Measurements from ENCODE around the gene DUS2. TPM values are rescaled to one million over a fixed set of nuclear protein-coding genes. Genes with fewer than 3 reads are reported as not detected.
"Not testable (repeated sequence)": the region's sequence is repeated elsewhere in the genome, so short reads cannot be mapped to it uniquely, and the experiment has no call there.

Gene DUS2
- total RNA-seq, 2 experiments from 2014 or later, result 21.1 to 25.2 TPM

DNA sequence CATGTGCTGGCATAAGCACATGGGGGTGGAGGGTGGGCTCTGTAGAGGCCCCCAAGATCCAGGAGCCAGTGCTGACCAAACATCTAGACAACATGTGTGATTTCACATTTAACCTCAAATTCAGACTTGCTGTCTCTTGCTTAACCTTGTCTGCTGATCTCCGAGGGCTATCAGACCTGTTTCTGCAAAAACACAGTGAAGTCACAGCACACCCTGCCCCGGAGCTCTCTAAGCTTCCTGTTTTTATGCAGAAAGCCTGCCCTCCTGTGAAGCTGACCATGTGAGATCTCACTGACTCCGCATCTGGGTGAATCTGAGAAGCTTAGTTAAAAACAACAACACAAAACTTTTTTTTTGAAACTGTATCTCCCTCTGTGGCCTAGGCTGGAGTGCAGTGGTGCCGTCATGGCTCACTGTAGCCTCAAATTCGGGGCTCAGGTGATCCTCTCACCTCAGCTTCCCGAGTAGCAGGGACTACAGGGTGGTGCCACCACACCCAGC lies 17.2 kb upstream of the DUS2 start:
- no peaks in the 10 kb centered on the region for H3K36me3 Mint-ChIP-seq
- POLR2A ChIA-PET, result interaction anchor here (0.8 to 8.9 kb wide), 4 partner anchors 8 to 39 kb away, joined by 3 to 76 read pairs (median 3); partner anchors contain the start of genes DDX28 and DUS2
- H3K4me1 Mint-ChIP-seq, result peaks cover 12% of the 10 kb centered on the region
- H3K4me3 Mint-ChIP-seq, result peak overlapping the region; percentile 4
- H3K27ac Mint-ChIP-seq, result peak overlapping the region; percentile 81
- H3K27me3 Mint-ChIP-seq, result no peaks in the 10 kb centered on the region
- no peaks in the 10 kb centered on the region for H3K9me3 Mint-ChIP-seq
- ATAC-seq (ENCODE audit: low read depth) (peak; percentile 92), DNase-seq (no peak)

DNA sequence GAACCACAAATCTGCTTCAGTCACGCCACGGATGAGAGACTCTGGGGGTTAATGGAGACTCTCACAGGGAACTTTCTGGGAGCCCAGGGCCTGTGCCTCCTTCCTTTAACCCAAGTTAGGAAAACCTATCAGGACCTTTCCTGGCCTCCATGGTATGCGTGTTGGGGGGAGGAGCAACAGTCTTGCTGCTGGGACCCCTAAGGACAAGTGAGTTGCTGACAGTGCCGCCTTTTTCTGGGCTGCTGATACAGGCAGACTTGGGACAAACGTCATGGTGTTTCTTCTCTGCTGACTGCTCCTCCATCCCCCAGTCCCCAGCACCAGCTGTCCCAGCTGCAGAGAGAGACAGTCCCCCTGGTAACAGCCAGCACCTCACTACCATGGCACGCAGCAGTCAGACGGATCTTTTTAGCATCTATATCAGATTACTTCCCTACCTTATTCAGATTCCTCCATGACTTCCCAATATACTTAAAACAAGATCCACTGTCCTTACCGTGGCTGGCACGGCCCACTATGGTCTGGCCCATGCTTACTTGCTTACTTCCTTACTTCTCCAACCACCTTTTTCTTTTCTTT lies 13.8 kb upstream of the DUS2 start:
- no peaks in the 10 kb centered on the region for H3K36me3 Mint-ChIP-seq
- DNase-seq (no peak), ATAC-seq (ENCODE audit: low read depth) (no peak)
- no peak overlapping the region for H3K27ac Mint-ChIP-seq
- no peaks in the 10 kb centered on the region for H3K9me3 Mint-ChIP-seq
- POLR2A ChIA-PET, result interaction anchor here (1.6 kb wide), 1 partner anchor 10 kb away, joined by 5 read pairs; the partner anchor contains the start of gene DPEP2
- H3K4me1 Mint-ChIP-seq, result peaks cover 20% of the 10 kb centered on the region
- no peak overlapping the region for H3K4me3 Mint-ChIP-seq
- no peaks in the 10 kb centered on the region for H3K27me3 Mint-ChIP-seq

DNA sequence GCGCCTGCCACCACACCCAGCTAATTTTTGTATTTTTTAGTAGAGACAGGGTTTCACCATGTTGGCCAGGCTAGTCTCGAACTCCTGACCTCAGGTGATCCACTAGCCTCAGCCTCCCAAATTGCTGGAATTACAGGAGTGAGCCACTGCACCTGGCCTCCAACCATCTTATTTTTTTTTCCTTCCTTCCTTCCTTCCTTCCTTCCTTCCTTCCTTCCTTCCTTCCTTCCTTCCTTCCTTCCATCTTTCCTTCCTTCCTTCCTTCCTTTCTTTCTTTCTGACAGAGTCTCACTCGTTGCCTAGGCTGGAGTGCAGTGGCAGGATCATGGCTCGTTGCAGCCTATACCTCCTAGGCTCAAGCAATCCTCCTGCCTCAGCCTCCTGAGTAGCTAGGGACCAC lies 13.2 kb upstream of the DUS2 start:
- H3K4me3 Mint-ChIP-seq; H3K36me3 Mint-ChIP-seq; H3K27me3 Mint-ChIP-seq; H3K9me3 Mint-ChIP-seq; DNase-seq; ATAC-seq (ENCODE audit: low read depth); POLR2A ChIA-PET; H3K27ac Mint-ChIP-seq: not testable (repeated sequence)
- peaks cover 19% of the 10 kb centered on the region for H3K4me1 Mint-ChIP-seq

DNA sequence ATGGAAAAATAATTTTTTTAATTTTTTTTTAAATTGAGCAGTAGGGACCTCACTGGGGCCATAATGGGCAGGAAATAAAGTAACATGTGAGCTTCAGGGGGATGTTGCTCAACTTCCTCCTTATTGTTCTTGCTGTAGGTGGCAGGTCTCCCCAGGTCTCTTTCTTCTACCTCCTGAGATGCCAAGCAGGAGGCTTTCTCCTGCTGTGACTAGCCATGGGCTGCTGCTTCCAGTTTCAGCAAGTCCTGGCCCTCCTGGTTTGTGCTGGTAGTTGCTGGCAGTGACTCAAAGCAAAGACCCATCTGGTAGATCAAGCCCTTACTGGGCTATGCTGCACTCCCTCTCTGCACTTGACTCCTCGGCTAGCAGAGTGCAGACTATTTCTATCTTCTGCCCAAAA lies 9.6 kb upstream of the DUS2 start:
- H3K4me1 Mint-ChIP-seq, result peaks cover 10% of the 10 kb centered on the region
- POLR2A ChIA-PET, result interaction anchor here (0.6 to 2.3 kb wide), 5 partner anchors 10 to 77 kb away, joined by 3 to 14 read pairs (median 3); partner anchors contain the start of genes DDX28, DUS2 and PSMB10

DNA sequence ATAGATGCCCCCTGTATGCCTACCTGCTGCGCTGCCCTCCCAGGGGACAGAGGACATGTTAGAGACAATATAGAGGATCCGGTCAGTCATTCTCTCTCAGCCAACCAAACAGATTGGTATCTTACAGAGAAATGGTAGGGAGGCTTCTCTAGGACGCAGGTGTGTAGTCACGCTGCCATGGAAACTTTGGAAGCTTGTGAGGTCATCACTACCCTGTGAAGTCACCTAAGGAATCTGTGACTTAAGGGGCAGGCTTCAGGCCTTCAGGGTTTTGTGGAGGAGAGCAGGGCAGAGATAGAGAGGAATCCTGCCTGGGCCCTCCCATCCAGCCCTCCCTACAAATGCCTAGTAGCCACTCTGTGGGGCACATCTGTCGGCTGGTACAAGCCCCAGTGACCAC lies 7.4 kb upstream of the DUS2 start, which contains the start of gene DPEP2NB:
Gene DPEP2NB (minus strand): TSS at position 231 of the 400 bp plus-strand sequence. CDS start 141 bp downstream, at position 90.
- no peak within 1 kb of the TSS for H3K27ac Mint-ChIP-seq
- no peaks in the 10 kb centered on the region for H3K27me3 Mint-ChIP-seq
- DNase-seq, result no peak

More for the DNA sequence above, 9.6 kb upstream of the DUS2 start:
- H3K27ac Mint-ChIP-seq, result peak overlapping the region; percentile 88
- H3K4me3 Mint-ChIP-seq, result no peak overlapping the region
- peak; percentile 85 for ATAC-seq (ENCODE audit: low read depth)
- no peaks in the 10 kb centered on the region for H3K36me3 Mint-ChIP-seq
- H3K9me3 Mint-ChIP-seq, result no peaks in the 10 kb centered on the region
- no peaks in the 10 kb centered on the region for H3K27me3 Mint-ChIP-seq
- no peak for DNase-seq

DNA sequence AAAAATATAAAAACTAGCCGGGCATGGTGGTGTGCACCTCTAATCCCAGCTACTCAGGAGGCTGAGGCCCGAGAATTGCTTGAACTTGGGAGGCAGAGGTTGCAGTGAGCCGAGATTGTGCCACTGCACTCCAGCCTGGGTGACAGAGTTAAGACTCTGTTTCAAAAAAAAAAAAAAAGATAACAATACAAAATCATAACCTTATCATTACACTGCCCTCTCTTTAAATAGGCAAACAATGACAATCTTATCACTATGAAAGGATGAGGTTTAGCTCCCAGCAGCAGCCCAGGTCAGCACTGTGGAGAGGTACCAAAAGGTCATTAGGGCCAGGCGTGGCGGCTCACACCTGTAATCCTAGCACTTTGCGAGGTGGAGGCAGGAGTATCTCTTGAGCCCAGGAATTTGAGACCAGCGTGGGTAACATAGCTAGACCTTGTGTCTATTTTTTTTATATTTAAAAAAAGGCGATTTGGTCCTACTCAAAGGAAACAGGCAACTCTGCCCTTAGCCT lies 3.9 kb upstream of the DUS2 start:
- peaks cover 18% of the 10 kb centered on the region for H3K4me1 Mint-ChIP-seq
- H3K4me3 Mint-ChIP-seq, result no peak overlapping the region
- no peak for DNase-seq
- ATAC-seq (ENCODE audit: low read depth), result no peak
- peaks cover 11% of the 10 kb centered on the region for H3K36me3 Mint-ChIP-seq
- POLR2A ChIA-PET, result interaction anchor here (1.2 to 1.3 kb wide), 2 partner anchors 20 to 35 kb away, joined by 3 read pairs; partner anchors contain the start of gene DPEP2
- no peak overlapping the region for H3K27ac Mint-ChIP-seq
- no peaks in the 10 kb centered on the region for H3K27me3 Mint-ChIP-seq
- H3K9me3 Mint-ChIP-seq, result no peaks in the 10 kb centered on the region

More for the DNA sequence above, 7.4 kb upstream of the DUS2 start, which contains the start of gene DPEP2NB:
- Mint-ChIP-seq H3K36me3 (peaks cover 3% of the 10 kb centered on the region), H3K4me1 (peaks cover 8% of the 10 kb centered on the region), H3K4me3 (no peak within 1 kb of the TSS), H3K9me3 (no peaks in the 10 kb centered on the region)
- POLR2A ChIA-PET, result interaction anchor here (2.2 kb wide), 1 partner anchor 17 kb away, joined by 5 read pairs; the partner anchor contains the start of gene DPEP2
- no peak for ATAC-seq (ENCODE audit: low read depth)

DNA sequence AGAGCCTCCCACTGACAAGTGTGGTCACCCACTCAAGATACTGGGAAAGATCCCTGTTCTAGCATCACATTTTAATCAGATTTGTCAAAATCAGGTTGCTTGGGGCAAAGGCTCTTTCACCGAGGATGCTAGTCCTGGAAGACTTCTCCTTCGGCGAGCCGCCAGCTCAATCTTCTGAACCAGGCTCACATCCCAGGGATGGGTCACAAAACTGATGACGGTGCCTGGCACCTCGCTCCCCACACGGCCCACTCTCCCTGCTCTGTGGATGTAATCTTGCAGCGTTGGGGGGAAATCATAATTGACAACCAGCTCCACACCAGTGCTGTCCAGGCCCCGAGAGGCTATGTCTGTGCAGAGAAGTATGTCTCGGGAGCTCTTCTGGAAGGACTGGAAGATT lies 1.6 kb upstream of the DUS2 start:
- ATAC-seq (ENCODE audit: low read depth) (no peak), DNase-seq (no peak)
- peaks cover 20% of the 10 kb centered on the region for H3K4me1 Mint-ChIP-seq
- peaks cover 14% of the 10 kb centered on the region for H3K36me3 Mint-ChIP-seq
- no peaks in the 10 kb centered on the region for H3K9me3 Mint-ChIP-seq
- POLR2A ChIA-PET, result interaction anchor here (1.0 to 3.8 kb wide), 6 partner anchors 14 to 88 kb away, joined by 3 to 76 read pairs (median 8); partner anchors contain the start of genes DPEP2 and PSMB10
- H3K27ac Mint-ChIP-seq, result peak overlapping the region; percentile 97
- no peaks in the 10 kb centered on the region for H3K27me3 Mint-ChIP-seq
- H3K4me3 Mint-ChIP-seq, result peak overlapping the region; percentile 97

DNA sequence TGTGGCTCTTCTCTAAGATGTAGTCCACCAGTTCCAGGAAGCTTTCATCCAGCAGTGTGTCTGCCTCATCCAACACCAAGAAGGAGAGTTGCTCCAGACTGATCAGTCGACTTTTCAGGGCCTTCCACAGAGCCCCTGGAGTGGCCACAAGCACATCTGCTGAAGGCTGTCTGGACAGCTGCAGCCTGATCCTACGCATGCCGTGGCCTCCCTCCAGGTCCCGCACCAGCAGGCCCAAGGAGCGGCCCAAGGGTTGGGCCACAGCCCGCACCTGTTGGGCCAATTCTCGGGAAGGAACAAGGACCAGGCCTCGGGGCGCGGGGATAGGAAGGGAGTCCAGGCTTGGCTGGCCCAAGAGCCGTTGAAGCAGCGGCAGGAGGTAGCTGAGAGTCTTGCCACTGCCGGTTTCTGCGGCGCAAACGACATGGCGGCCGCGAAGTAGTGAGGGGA lies 781 bp upstream of the DUS2 start:
- H3K4me3 Mint-ChIP-seq, result peak overlapping the region; percentile 97
- peaks cover 20% of the 10 kb centered on the region for H3K4me1 Mint-ChIP-seq
- peak overlapping the region; percentile 97 for H3K27ac Mint-ChIP-seq
- DNase-seq, result no peak
- H3K27me3 Mint-ChIP-seq, result no peaks in the 10 kb centered on the region
- peaks cover 14% of the 10 kb centered on the region for H3K36me3 Mint-ChIP-seq
- POLR2A ChIA-PET, result interaction anchor here (0.8 to 3.8 kb wide), 11 partner anchors 8 to 88 kb away, joined by 3 to 76 read pairs (median 6); partner anchors contain the start of genes DPEP2 and PSMB10
- H3K9me3 Mint-ChIP-seq, result no peaks in the 10 kb centered on the region
- ATAC-seq (ENCODE audit: low read depth), result peak; percentile 2

DNA sequence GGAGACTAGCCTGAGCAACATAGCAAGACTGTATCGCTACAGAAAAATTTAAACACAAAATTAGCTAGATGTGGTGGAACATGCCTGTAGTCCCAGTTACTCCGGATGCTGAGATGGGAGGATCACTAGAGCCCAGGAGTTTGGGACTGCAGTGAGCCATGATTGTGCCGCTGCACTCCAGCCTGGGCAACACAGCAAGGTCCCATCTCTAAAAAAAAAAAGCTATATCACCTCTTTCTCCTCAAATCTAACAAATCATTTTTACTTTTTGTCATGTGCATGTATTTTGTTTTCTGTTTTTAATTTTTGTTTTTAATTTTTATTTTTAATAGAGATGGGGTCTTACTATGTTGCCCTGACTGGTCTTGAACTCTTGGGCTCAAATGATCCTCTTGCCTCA lies 5.9 kb downstream of the DUS2 start:
- POLR2A ChIA-PET, result interaction anchor here (1.4 kb wide), 1 partner anchor 23 kb away, joined by 3 read pairs; no protein-coding TSS in a partner anchor
- ATAC-seq (ENCODE audit: low read depth), result no peak

DNA sequence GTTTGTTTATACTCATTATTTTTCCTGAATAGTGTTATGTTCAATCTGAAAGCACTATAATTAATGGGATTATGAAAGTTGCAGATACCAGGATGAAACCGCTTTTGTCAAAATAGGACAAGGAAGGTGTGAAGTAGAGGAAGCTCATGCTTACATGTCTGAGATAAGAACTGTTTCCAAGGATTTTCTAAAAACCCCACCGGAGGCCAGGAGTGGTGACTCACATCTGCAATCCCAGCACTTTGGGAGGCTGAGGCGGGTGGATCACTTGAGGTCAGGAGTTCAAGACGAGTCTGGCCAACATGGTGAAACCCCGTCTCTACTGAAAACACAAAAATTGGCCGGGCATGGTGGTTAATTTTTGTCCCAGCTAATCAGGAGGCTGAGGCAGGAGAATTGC lies 7.0 kb downstream of the DUS2 start:
- H3K4me3 Mint-ChIP-seq, result not testable (repeated sequence)

More for the DNA sequence above, 5.9 kb downstream of the DUS2 start:
- Mint-ChIP-seq H3K36me3 (peaks cover 24% of the 10 kb centered on the region), H3K4me1 (peaks cover 17% of the 10 kb centered on the region), H3K9me3 (no peaks in the 10 kb centered on the region), H3K27me3 (no peaks in the 10 kb centered on the region), H3K27ac (no peak overlapping the region), H3K4me3 (no peak overlapping the region)
- DNase-seq, result no peak

DNA sequence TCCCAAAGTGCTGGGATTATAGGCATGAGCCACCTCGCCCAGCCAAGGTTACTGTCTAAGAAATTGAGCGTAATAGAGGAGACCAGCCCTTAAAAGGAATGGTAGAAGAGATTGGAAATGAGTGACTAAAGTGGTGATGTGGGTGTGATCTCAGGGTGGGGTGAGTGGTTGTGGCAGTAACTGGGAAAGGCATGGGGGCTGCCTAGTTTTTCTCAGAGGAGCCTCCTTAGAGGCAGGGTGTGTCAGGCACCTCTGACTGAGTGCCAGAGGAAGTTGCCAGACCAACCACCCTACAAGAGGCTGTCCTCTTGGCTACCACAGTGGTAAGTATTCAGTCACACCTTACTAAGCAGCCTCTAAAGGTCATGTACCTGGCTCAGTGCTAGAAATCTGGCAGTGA lies 8.9 kb downstream of the DUS2 start:
- peaks cover 30% of the 10 kb centered on the region for H3K36me3 Mint-ChIP-seq
- ATAC-seq (ENCODE audit: low read depth), result peak; percentile 63

More for the DNA sequence above, 7.0 kb downstream of the DUS2 start:
- Mint-ChIP-seq H3K36me3 (peaks cover 26% of the 10 kb centered on the region), H3K4me1 (peaks cover 19% of the 10 kb centered on the region)
- not testable (repeated sequence) for DNase-seq; ATAC-seq (ENCODE audit: low read depth); H3K9me3 Mint-ChIP-seq; H3K27ac Mint-ChIP-seq; H3K27me3 Mint-ChIP-seq
- POLR2A ChIA-PET, result interaction anchor here (1.4 kb wide), 1 partner anchor 24 kb away, joined by 3 read pairs; no protein-coding TSS in a partner anchor

DNA sequence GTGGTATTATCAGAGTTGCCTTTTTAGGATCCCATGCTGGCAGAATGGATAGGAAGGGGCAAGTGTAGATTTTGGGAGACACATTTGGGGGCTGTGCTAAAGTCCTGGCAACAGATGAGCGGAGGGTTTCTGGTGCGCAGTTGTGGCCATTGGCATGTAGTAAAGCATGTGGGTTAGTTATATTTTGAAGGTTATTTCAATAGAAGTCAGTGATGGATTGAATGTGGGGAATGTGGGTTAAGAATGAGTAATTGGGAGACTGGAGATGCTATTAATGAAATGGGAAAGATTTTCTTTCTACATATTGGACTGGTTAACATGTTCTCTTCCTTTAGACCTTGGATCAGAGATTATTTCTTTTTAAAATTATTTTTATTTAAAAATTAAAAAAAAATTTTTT lies 10.0 kb downstream of the DUS2 start:
- ATAC-seq (ENCODE audit: low read depth), result no peak
- Mint-ChIP-seq H3K36me3 (peaks cover 27% of the 10 kb centered on the region), H3K4me3 (no peak overlapping the region), H3K27me3 (no peaks in the 10 kb centered on the region), H3K4me1 (peaks cover 24% of the 10 kb centered on the region), H3K27ac (no peak overlapping the region), H3K9me3 (no peaks in the 10 kb centered on the region)
- POLR2A ChIA-PET, result interaction anchor here (1.0 kb wide), 1 partner anchor 10 kb away, joined by 3 read pairs; the partner anchor contains the start of genes DDX28 and DUS2
- DNase-seq, result no peak

More for the DNA sequence above, 8.9 kb downstream of the DUS2 start:
- H3K27ac Mint-ChIP-seq, result peak overlapping the region; percentile 58
- POLR2A ChIA-PET, result interaction anchor here (0.8 to 1.3 kb wide), 2 partner anchors 9 to 37 kb away, joined by 3 to 4 read pairs; partner anchors contain the start of genes DDX28 and DUS2
- no peaks in the 10 kb centered on the region for H3K9me3 Mint-ChIP-seq
- H3K4me3 Mint-ChIP-seq, result no peak overlapping the region
- peaks cover 24% of the 10 kb centered on the region for H3K4me1 Mint-ChIP-seq
- H3K27me3 Mint-ChIP-seq, result no peaks in the 10 kb centered on the region
- DNase-seq, result no peak

DNA sequence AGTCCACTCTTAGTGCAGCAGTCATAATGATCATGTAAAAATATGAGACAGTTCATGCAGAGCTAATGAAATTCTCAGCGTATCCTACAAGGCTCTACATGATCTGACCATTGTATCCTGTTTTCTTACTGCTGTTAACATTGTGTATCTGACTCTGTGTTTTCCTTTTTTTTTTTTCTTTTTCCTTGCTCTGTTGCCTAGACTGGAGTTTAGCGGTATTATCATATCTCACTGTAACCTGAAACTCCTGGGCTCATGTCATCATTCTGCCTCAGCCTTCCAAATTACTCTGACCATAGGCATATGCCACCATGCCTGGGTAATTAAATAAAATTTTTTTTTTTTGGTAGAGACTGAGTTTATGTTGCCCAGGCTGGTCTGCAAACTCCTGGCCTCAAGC lies 12.1 kb downstream of the DUS2 start:
- Mint-ChIP-seq H3K9me3 (no peaks in the 10 kb centered on the region), H3K36me3 (peaks cover 30% of the 10 kb centered on the region), H3K4me1 (peaks cover 26% of the 10 kb centered on the region), H3K27me3 (no peaks in the 10 kb centered on the region), H3K4me3 (no peak overlapping the region), H3K27ac (no peak overlapping the region)
- no peak for ATAC-seq (ENCODE audit: low read depth)
- POLR2A ChIA-PET, result interaction anchor here (2.9 kb wide), 1 partner anchor 13 kb away, joined by 18 read pairs; the partner anchor contains the start of genes DDX28 and DUS2
- no peak for DNase-seq

All from activated naive CD8-positive, alpha-beta T cell treated with anti-CD3 and anti-CD28 coated beads, Interleukin-2, amount 10 ng/mL, durations not matched to agents 7 days and 5 days (primary cell).